GM19395 (cell line): Measurements from ENCODE around the gene AHCYL1.
A peak's percentile ranks its signal among the peaks of the same experiment; 100 is the strongest.

Source experiments
- ATAC-seq: cut with Tn5 transposase; IDR thresholded peaks from one replicate; pipeline ENCODE4 v1.9.1; 2021; ENCODE audit warnings: mild to moderate bottlenecking, moderate library complexity; ENCODE audit not compliant: unreplicated experiment

AHCYL1 gene

DNA sequence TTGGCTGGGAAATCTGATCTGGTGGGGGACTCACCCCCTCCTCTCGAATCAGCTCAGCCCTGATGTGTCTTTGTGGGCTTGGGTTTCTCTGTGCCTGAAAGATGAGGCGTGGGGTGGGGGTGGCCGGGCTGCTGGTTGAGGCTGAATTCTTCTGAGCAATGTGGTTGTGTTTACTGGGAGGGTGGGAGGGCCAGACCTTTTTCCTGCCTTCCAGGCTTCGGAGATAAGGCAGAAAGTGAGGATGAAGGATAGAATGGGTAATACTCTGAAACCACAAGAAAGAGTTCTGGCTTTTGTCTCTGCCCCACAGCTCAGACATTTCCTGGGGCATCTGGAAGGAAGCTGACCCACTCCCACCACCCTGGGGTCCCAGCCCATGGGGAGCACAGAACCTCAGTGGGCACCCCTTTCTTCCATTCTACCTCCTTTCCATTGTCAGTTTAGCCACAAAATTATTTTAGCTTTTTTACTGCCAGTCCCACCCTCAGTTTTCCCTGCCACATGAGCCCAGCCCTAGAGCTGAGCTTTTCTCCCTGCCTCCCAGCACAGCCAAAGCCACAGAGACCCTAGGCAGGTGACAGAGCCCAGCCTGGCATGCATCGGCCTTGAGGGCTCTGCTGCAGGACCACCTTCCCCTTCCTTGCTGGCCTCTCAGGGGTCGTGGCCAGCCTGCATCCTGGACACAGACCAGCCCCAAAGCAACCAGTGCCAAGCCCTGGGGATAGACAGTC lies 74.7 kb downstream of the AHCYL1 start:
- ATAC-seq = no peak

GRCh38 chr1:110060034-110060661 lies 75.6 kb downstream of the AHCYL1 start:
- ATAC-seq = peak; percentile 53

GRCh38 chr1:110060662-110061060 lies 76.1 kb downstream of the AHCYL1 start:
- ATAC-seq = no peak

DNA sequence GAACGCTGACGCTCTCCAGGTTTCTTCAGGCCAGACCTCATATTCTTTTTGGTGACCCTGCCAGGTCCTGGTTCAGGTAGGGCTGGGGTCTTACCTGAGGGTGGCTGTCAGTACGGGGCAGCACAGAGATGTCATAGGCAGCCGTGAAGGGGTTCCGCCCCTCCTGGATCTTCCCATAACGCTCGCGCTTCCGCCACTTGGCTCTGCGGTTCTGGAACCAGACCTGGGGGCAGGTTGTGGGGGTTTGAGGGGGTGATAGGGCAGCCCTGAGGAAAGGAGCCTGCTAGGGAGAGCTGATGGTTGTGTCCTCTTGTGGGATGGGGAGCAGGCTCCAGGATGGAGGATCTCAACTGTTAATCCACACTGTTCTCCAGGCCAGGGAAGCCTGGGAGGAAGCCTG lies 76.8 kb downstream of the AHCYL1 start:
- ATAC-seq = no peak

DNA sequence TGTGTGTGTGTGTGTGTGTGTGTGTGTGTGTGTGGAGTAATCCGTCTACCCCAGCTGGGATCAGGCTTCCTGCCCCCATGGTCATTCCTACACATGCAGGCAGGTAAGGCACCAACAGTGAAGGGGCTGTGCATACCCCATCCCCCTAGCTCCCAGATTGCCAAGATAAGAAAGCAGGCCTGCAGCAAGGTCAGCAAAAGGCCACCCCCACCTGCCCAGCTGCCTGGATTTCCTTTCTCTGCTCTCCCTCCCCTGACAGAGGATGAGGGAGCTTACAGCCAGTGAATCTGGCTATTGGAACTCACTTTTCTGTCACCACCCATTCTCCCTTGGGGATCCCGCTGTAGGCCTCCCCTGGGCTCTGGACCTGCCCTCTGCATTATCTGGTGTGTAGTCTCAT lies 78.0 kb downstream of the AHCYL1 start:
- ATAC-seq = no peak

- no peak for ATAC-seq
These were observed 79.2 kb downstream of the AHCYL1 start for GRCh38 chr1:110063781-110064180.

GRCh38 chr1:110064576-110065337 lies 80.2 kb downstream of the AHCYL1 start:
- ATAC-seq = no peak

- no peak for ATAC-seq
These were observed 81.3 kb downstream of the AHCYL1 start for GRCh38 chr1:110065841-110066240.

DNA sequence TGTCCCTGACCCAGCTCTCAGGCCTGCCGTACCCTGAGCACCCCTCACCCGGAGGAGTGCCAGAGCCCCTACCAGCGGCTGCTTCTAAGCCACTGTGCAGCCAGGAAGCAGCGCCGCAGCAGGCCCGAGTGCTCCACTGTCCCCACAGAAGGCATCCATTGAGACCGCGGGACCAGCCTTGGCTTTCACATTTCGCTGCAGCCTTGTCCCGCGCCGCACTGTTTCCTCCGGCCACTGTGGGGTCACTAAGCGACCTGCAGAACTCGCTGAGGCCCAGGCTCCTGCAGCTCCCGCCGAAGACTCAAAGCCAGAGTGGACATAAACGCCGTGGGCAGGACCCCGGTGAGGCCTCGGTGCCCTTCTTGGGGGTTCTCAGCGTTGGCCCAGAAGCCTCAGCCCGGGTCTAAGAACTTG lies 82.9 kb downstream of the AHCYL1 start:
- ATAC-seq = no peak

GRCh38 chr1:110067893-110068645 lies 83.5 kb downstream of the AHCYL1 start:
- ATAC-seq = no peak

- ATAC-seq = no peak
These were observed 84.3 kb downstream of the AHCYL1 start for GRCh38 chr1:110068646-110069403.

DNA sequence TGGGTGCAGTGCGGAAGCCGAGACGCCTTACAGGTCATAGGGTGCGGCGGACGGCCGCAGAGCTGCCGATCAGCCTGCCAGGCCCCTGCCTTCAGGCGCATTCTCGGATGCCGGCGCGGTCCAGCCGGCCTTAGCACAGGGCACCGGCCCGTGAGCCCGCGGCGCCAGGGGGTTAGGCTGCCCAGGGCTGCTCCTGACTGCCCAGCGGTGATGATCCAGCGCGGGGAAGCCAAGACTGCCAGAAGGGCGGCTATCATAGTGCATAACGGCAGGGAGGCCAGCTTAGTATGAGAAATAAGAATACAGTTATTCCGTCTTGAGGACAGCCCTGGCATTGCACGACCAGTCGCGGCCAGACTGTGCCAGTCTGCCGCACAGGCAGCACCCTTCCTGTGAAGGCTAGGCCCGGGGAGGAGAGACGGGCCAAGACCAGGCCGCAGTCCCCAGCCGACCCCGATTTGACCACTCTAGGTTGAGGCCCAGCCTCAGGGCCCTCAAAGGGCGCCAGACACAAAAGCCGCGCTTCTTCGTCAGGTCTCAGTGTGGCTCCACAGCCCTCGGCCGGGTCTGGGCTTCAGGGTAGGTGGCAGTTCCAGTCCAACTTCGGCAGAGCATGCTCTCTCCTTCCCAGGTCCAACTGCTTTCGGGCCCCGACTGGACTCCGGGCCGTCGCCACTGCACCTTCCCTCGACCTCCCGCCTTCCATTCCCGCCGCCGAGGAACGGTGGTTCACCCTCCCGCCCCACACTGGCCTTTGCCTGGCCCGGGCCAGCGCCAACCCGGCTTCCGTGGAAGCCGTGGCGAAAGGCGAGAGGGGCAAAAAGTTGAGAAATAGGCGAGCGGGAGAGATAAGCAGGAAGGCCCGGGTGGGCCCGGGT lies 85.1 kb downstream of the AHCYL1 start:
- ATAC-seq = no peak

GRCh38 chr1:110070282-110070669 lies 85.7 kb downstream of the AHCYL1 start:
- no peak for ATAC-seq

DNA sequence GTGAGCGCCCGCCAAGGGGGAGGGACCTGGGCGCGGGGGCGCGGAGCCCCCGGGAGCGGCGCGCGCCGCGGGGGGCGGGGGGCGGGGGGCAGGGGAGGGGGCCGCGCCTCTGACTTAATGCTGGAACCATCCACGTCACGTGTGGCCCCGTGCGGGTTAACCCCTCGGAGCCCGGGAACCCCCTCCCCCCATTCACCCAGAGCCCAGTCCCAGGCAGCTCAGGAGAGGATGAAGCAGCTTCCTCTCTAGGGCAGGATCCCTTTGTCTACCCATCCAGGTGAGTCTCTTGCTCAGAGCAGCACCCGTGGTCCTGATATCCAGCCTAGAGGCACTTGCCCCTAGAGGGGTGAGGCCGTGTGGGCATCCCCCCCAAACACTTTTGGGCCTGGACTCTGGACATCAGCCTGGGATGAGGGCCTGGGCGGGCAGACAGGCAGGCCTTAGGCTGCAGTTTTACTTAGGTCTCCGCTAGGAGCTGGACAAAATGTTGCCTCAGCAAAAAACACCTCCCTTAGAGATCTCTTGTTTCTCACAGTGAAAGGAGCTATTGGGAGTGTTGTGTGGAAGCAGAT lies 86.2 kb downstream of the AHCYL1 start, which contains the start of gene ALX3:
Gene ALX3 (minus strand): TSS at position 2 of the 572 bp plus-strand sequence. CDS start 60 bp downstream, outside the sequence.
- ATAC-seq = no peak
